ENCODE measurements around the gene ARHGEF16.

Gene ARHGEF16

GRCh38 chr1:3521426-3521825 is 67.0 kb downstream of the ARHGEF16 start:
- DNase-seq: no peak

DNA sequence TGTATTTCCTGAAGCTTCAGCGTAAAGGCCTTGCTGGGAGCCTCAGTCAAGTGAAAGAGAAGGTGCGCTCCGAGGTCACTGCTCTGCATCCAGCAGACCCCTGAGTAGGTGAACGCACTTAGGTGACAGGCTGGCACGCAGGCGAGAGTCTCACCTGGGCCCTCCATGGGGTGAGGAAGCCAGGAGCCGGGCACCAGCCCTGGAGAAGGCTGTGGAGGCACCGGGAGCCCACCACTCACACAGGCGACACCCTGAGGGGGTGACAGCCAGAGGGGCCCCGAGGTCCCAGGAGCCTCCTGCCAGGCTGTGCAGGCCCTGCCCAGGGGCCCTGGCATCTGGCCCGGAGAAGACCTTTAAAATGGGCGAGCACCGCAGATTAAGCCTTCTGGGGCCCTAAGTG is 67.6 kb downstream of the ARHGEF16 start:
- no peak for DNase-seq

DNA sequence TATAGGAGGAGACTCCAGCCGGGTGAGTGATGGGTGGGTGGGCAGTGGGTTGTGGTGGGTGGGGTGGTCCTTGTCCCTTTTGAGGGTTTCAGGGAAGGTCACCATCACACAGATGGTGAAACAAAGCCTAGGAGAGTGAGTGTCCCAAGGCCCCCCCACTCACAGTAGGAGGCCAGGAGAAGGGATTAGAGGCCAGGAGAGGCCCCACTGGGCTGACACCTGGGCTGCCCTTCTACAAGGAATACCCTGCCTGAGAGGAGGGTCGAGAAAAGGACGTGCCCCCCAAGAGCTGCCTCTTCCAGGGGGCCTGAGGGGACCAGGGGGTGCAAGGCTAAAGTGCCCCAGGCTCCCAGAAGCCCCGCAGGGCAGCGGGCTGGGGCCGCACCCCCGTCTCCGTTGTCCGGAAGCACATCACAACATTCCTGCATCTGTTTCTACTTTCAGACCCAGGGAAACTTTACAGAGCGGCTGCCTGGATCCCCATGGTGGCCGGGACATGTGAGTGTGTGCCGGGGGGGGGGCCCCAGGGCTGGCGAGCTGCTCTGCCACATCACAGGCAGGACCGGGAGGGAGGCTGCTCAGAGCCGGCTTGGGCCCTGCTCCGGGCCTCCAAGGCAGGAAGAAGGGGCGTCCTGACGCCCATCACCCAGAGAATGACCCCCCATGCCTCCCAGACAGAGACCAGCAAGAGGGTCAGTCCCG is 68.2 kb downstream of the ARHGEF16 start:
- DNase-seq: no peak

- no peak for DNase-seq
Measured at GRCh38 chr1:3523980-3524379, 69.5 kb downstream of the ARHGEF16 start.

GRCh38 chr1:3524556-3525203 is 70.2 kb downstream of the ARHGEF16 start:
- no peak for DNase-seq

DNA sequence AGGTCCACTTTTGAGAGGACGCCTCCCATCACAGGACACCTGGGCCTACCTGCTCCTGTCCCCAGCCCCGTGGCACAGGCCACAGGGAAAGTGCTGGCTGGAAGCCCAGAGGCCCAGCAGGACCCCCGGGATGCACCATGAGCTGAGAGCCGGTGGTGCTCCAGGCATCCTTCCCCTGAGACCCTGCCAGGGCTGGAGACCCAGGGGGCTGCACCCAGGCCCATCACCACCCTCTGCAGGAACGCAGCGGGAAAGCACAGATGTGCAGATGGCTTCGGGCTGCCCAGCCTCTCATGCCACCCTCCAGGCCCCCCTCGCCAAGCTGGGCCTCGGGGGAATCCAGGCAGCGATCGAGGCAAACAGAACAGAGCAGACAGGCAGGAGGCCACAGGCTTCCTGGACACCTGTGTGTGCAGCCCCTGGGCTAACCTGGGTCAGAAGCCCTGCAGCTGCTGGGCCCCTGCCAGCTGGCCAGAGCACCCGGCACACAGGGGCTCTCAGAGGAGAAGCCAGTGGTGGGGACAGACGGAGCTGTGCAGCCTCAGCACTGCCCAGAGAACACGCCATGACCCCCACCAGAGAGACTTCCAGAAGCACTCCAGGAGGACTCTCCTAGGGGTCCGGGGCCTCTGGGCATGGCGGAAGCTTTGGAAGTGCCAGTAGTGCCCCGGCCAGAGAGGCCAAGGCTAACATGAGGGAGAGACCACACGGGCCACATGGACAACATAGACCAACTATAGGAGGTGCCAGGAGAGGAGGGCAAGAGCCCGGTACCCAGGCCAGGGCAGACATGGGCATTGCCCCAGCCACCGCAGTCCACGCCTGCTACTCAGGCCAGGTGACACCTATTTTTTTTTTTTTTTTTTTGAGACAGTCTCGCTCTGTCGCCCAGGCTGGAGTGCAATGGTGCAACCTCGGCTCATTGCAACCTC is 71.4 kb downstream of the ARHGEF16 start:
- DNase-seq: no peak

- no peak for DNase-seq
Measured at GRCh38 chr1:3527774-3528173, 73.3 kb downstream of the ARHGEF16 start.

- no peak for DNase-seq
Measured at GRCh38 chr1:3529099-3529729, 74.7 kb downstream of the ARHGEF16 start.

DNA sequence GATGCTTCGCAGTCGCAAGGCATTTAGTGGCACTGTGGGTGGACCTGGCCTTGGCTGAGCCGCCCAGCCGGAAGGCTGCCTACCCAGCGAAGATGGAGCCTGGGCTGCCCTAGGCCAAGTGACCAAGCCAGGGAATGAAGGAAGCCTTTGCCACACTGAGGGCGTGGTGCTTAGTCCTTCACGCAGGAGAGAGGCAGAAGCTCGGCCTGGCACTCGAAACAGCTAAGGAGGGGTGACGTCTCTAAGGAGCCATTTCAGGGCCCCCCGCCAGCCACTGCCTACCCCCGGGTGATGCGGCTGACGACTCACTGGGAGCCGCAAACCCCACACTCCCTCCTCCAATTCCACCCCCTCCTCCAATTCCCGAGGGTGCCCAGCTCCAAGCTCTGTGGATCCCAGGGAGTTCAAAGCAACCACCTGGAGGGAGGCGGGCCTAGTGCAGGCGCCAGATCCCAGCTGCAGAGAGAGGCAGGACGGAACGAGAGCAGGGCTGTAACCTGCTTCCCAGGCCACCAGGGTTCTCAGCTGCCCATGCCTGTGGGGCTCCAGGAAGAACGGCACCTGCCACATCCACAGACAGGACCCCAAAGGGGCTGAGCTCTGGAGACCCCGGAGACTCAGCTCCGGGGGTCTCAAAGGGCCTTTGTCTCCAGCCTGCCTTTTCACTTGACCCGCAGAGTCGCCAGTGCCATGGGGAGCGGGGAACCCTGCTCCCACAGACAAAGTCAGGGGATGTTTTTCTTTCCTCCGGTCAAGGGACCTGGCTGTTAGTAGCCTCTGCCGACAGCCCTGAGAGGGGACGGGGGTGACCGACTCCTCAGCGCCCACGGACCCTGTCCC is 75.8 kb downstream of the ARHGEF16 start:
- no peak for DNase-seq

All from OCI-M1 (cell line).